HG03460 (cell line): Measurements from ENCODE around the gene SUGCT.
"Not testable (repeated sequence)": the region's sequence is repeated elsewhere in the genome, so short reads cannot be mapped to it uniquely, and the experiment has no call there.

Experiments used
- ATAC-seq: cut with Tn5 transposase; IDR thresholded peaks from one replicate; pipeline ENCODE4 v1.9.1; 2021; ENCODE audit not compliant: unreplicated experiment

The SUGCT gene

DNA sequence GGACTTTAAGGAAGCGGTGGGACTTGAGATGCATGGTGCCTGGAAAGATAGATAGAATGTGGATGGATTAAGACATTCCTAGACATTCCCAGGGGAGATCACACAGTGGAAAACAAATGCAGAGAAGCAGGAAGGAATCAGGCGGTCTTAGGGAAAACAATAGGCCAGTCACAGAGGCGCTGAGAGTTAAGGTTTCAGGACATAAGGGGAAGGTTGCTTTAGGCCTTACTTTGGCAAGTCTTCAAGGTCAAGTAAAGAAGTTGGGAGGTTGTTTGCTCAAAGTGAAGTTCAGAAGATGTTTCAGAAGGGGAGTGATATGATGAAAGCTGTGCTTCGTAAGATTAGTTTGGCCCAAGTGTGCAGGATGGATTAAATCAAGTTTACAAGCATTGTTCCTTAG lies 109.4 kb downstream of the SUGCT start:
- ATAC-seq = no peak

DNA sequence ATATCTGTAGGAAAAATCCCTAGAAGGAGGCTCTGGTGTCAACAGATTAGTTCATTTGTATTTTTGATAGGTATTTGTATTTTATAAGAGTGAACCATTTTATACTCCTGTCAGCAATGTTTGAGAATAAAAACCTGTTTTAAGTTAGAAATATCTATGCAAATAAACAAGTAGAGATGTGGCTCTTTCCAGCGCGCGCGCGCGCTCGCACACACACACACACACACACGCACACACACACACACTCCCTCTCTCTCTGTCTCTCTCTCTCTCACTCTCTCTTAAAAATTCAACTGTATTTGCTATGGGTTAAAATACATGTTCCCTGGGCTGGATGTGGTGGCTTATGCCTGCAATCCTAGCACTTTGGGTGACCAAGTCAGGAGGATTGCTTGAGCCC lies 113.9 kb downstream of the SUGCT start:
- no peak for ATAC-seq

DNA sequence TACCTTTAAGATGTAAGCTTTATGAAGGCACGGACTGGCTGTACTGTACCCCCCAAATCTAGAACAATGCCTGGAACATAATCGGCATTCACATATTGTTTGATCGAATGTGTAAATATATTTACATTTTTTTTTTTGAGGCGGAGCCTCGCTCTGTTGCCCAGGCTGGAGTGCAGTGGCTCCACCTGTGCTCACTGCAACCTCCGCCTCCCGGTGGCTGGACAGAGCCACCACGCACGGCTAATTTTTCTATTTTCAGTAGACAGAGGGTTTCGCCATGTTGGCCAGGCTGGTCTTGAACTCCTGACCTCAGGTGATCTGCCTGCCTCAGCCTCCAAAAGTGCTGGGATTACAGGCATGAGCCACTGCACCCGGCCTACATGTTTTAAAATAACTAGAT lies 118.6 kb downstream of the SUGCT start:
- not testable (repeated sequence) for ATAC-seq

DNA sequence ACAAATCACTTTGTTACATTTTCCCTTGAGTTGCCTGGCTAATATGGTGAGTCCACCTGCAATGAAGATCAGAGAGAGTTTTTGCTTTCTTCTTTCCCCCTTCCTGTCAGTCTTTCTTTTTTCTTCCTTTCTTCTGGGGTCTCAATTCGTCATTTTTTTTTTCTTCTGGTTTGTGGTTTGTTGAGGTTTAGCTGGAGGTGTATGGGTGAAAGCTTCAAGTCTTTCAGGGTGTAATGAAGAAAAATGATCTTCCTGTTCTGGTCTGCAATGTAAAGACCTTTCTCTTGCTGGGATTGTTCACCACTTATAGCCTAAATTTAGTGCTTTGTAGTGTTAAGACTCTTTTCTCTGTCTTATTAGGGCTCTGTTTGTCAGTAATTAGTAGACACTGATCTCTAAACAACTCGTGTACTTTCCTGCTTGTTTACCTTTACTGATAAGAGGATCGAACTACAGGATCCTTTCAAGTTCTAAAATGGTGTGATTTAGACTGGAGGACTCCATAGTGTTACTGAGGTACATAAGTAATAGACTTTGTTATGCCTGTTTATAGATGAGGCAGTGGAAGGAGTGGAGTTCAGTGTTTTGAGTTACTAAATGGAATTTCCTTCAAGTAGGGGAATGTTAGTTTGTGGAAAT lies 129.1 kb downstream of the SUGCT start:
- ATAC-seq = no peak

DNA sequence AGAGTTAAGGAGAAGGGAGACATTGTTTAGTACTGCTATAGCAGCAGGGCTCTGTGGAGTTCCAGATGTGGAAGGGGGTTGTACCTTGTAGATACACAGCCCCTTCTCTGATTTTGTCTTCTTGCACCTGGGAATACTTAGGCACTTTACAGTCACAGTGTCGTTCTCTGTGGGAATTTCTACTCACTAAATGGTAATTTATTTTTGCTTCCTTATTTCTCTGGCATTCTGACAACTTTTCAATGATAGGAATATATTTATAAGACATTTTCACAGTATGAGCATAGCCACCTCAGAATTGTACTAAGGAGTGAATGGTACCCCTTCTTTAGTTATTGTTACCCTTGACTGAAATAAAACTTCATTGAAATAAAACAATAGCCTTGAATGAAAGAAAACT lies 132.8 kb downstream of the SUGCT start:
- no peak for ATAC-seq

DNA sequence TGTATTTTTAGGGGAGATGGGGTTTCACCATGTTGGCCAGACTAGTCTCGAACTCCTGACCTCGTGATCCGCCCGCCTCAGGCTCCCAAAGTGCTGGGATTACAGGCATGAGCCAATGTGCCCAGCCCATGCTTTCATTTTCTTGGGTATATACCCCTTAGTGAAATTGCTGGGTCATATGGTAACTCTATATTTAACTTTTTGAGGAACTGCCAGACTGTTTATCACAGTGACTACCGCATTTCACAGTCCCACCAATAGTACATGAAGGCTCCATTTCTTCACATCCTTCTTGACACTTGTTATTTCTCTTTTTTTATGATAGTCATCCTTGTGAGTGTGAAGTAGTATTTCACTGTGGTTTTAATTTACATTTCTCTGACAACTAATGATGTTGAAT lies 134.0 kb downstream of the SUGCT start:
- ATAC-seq = not testable (repeated sequence)

DNA sequence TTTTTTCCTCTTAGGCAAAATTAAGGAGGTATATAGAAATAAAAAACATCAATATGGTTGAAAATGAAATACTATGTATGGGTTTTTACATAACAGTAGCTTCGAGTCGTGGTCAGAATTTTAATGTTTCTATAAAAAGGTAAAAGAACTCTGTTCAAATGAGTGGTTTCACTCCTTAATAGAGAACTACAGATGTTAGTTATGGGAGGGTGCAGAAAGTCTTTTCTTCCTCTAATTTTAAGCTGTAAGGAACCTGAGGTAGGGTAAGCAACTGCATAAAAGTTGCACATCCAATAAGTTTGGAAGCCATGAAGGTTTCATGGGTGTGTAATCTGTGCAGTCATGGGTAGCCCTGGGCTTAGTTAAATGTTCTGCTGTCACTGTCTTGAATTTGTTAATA lies 141.3 kb downstream of the SUGCT start:
- ATAC-seq = no peak

DNA sequence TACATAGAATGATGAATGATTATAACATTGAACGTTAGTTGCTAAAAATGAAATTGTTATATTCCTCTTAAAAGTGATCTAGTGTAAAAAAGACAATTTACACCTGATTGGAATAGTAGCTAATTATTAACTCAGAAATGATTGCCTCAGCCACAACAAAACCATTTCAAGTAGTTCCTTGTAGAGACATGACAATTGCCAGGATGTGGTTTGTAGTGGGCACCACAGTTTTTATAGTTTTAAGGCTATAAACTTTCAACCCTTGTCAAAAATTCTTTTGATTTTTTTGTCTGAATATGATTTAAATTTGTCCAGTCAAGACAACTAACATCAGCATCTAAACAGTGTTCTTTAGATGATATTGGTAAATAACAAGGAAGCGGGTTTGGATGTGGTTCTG lies 145.2 kb downstream of the SUGCT start:
- ATAC-seq = no peak

DNA sequence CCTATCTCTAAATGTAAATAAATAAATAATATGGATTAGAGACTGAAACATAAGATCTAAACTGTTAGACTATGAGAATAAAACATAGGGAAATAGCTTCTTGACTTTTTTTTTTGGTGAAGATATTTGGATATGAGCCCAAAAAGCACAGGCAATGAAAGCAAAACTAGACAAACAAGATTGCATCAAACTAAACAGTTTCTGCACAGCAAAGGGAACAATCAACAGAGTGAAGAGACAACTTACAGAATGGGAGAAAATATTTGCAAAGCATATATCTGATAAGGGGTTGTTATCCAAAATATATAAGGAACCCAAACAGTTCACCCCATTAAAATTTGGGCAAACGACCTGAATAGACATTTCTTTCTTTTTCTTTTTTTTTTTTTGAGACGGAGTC lies 148.1 kb downstream of the SUGCT start:
- no peak for ATAC-seq

DNA sequence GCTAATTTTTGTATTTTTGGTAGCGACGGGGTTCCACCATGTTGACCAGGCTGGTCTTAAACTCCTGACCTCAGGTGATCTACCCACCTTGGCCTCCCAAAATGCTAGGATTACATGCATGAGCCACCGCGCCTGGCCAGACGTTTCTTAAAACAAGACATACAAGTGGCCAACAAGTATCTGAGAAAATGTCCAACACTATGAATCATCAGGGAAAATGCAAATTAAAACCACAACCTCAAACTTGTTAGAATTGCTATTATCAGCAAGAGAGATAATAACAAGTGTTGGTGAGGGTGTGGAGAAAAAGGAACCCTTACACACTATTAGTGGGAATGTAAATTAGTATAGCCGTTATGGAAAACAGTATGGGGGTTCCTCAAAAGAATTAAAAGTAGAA lies 148.6 kb downstream of the SUGCT start:
- ATAC-seq = no peak

DNA sequence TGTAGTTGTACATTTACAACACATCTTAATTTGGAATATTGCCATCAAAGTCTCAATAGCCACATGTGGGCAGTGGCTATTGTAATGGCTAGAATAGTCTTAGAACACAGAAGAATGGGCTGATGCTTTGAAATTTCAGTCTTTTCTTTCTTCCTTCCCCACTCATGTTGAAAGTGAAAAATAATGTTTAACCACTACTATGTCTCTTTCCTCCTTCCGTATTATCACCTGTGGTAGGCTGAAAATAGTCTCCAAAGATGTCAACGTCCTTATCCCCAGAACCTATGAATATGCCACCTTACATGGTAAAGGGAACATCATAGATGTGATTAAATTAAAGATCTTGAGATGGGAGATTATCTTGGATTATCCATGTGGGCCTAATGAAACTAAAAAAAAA lies 154.0 kb downstream of the SUGCT start:
- ATAC-seq = peak; percentile 78

DNA sequence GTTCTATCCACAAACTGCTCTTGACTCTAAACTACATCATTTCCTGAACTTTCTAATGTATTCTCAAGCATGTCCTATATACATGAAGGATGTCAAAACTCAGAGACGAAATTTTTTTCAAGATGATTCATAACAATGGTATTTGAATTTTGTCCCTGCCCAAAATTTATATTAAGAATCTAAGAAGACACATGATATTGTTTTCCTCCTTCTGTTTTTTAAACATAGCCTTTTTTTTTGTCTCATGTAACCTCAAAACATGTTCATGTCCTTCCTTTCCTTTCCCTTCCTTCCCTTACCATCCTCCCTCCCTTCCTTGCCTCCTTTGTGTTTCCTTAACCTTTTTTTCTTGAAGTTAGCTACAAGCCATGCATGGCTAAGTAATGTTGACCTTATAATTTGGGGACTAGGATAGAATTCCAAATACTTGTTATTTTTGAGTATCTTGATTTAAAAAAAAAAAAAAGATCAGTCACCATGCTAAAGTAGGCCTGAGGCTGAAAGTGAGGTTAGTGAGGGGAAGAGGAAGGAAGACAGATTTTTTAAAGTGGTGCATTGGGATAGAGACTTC lies 163.0 kb downstream of the SUGCT start:
- no peak for ATAC-seq

DNA sequence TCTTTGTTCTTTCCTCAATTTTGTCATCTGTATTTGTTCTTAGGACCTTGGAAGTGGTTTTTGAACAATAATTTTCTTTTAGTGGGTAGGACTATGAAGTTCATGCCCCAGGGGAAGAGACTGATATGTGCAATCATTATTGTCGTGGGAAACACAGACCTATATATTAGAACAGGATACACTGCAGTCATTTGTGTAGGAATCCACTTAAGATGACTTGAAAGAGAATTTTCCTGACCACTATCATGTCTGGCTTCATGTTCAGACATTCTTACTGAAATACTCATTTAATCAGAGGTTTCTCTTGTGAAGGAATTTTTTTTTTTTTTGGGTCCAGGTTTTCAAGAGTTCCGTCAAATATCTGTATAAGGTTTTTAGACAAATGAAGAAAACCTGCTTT lies 163.6 kb downstream of the SUGCT start:
- no peak for ATAC-seq

DNA sequence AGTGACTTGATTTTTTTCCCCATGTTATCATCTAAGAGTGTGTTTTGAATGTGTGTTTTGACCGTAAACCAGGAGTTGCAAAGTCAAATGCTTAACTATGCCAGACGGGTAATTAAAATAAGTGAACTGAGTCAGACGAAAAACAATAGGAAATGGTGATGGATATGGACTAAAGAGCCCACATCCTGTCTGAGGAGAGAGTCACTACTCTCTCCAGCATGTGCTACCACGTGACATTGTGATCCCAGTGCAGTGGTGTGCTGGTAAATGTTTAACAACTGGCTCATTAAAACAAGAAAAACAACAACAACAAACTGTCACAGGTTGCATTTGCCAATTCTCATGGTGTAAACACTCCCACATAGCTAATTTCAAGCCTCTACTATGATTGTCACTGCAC lies 164.3 kb downstream of the SUGCT start:
- ATAC-seq = no peak

DNA sequence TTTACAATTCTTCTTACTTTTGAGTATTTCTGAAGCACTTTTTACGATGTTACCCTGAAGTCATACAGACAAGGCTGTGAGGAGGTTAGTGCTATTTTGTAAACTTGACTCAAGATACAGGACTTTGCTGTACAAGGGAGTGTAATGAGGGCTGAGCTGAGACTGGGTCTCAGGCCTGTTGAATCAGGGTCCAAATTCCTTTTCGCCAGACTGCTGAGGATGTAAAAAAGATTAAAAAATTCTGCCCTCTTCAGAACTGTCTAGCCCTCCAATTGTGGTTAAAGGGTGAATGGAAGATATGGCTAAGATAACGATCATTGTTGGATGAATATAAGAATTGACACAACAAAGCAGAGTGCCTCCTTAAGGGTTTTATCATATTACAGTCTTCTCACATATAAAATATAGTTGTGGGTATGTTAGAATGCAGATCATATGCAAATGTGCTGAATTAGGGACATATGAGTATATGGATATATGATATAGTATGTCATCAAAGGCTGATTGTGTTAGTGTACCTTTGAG lies 165.4 kb downstream of the SUGCT start:
- ATAC-seq = no peak

DNA sequence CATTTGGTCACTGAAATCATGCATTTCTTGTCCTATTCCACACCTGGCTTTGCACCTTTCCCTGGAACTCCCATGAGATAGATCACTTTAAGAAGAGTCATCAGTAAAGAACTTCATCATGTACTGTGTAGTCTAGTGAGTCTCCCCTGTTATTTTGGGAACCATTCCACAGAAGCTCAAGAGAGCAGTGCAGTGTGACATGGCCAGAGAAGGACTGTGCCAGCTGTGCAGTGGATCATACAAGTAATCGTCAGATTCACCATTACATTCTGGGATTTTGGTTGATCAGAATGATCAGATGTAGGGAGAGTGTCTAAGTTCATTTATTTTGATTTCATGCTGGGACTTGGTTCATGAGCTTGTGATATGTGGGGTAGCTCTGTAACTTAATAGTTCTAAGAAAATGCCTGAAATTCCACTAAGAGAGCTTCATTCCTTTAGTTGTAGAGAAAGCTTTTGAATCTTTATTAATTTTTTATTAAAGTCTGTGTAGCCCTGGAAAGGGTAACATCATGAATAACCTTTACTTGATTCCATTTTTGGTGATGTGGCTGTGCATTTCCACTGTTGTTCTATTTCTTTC lies 166.8 kb downstream of the SUGCT start:
- no peak for ATAC-seq

DNA sequence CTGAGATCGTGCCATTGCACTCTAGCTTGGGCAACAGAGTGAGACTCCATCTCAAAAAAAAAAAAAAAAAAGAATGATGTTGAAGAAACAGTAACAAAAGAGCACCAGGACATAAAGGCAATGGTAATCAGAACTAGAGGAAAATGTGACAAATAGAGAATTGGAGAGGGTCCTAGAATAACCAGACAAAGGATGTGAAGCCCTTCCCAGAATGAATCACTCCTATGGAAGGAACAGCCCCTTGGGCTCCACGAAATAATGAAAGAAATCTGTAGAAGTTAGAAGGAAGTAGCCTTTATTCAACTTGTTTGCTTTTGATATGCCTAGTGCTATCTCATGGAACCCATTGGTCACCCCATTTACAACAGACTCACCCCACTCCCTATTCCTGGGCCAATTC lies 169.2 kb downstream of the SUGCT start:
- no peak for ATAC-seq

DNA sequence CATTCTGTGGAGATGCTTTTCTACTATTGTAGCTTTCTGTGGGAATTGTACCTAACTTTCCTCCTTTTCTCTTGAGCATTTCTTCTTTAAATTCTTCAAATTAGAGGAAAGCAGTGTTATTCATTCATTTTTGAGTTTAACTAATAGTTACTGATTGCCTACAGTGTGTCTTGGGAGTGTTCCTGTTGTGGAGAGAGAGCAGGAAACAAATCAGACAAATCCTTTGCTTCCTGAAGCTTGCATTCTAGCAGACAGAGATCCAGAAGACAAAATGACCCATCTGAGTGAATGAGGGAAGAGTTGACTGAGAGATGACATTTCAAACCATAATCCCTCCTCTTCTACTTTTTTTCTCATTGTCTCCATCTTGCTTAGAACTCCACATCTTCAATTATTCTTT lies 170.4 kb downstream of the SUGCT start:
- no peak for ATAC-seq

DNA sequence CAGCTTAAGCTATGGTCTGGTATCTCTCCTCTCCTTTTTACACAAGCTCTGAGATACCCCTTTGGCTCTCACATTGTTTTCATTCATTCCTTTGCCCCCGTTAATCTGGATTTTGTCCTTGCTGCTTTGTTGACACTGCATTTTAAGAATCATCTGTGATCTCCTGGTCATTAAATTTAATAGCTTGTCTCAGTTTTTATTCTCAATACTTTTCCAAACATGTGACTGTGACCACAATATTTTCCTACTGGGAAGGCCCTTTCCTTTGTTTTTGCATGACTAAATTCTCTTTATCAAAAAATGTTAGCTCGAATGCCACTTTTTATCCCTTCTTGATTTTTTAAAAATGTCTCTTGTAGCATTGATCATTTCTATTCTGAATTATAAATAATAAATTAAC lies 171.2 kb downstream of the SUGCT start:
- no peak for ATAC-seq

DNA sequence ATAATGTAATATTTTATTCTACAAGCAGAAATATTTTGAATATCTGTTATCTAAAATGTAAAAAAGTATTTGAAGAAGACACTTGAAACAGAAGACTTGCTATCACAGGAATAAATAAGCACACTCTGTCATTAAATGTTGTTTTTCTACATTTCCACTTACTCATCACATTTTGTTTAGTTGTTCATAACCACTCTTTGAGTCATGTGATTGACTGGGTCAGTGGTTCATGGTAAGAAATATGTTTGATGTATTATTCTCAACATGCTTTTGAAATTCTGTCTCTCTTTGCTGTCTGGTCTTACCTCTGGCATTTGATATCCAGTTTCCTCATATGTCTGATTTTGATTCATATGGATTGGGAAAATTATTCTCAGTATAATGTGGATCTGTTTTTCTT lies 171.8 kb downstream of the SUGCT start:
- ATAC-seq = no peak

DNA sequence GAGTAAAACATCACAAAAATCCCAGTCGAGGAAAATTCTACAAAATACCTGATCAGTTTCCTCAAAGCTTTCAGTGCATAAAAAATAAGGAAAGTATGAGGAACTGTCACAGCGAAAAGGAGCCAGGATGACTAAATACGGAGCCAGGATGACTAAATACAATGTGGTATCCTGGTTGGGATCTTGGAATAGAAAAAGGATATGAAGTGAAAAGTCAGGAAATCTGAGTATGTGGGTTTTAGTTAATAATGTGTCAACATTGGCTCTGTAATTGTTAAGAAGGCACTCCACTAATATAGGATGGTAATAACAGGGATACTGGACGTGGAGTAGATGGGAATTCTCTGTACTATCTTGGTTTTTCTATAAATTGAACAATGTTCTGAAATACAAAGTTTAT lies 175.5 kb downstream of the SUGCT start:
- ATAC-seq = no peak

DNA sequence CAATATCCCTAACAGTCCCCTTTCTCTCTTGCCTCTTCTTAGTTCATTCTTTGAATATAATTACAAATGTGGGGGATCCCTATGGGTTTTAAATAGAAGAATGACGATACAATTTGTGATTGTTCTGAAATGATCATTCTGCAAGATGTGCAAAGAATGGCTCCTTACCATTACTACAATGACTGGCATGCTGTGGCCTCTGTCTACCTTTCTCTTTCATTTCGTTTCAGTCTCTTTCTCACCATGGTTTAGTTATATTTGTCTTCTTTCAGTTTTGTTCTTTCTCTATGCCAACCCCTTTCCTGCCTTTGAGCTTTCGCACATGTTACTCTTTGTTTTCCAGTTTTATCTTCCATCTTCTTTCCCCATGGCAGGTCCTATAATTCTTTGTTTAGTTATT lies 176.5 kb downstream of the SUGCT start:
- ATAC-seq = peak; percentile 100

DNA sequence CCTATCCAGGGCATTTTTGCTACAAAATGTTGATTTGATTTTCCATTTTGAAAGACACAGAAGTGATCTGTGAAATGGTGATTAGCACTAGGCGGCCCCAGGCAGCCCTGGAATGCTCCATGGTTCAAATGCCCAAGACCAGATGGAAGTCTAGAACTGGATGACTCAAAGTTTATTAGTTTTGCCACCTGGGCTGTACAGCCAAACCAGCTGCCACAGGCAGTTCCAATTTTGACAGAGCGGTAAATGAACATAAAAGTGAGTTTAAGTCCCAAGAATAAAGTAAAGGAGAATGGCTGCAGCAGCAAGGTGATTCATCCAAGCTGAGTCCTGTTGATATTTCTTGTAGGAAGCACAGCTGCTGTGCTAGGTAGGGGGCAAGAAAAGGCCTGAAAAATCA lies 180.5 kb downstream of the SUGCT start:
- no peak for ATAC-seq
